RWPE1 (cell line): ENCODE results near the gene ANKRD36.
"Not testable (repeated sequence)": the region's sequence is repeated elsewhere in the genome, so short reads cannot be mapped to it uniquely, and the experiment has no call there.

ENCODE experiments used
- CTCF ChIA-PET: fragments of 350-600 bp; sonication (Branson Sonifier 250); formaldehyde crosslinking; extraction: SDS; loops from one replicate; lab custom pipeline; 2021; lab: Yijun Ruan, JAX
- POLR2A ChIA-PET: fragments of 400-600 bp; formaldehyde crosslinking; extraction: SDS; loops from one replicate; lab custom pipeline; 2020; ENCODE audit warnings: antibody characterized with exemption; ENCODE audit not compliant: low non-redundant PET; lab: Yijun Ruan, JAX
- DNase-seq: peaks from one replicate; pipeline ENCODE4 v3.0.0; 2012; ENCODE audit warnings: low spot score
- H3K27ac ChIP-seq: fragments of 450-650 bp; 2 replicates; pipeline ENCODE4 v1.5.1; 2017

The ANKRD36 gene

DNA sequence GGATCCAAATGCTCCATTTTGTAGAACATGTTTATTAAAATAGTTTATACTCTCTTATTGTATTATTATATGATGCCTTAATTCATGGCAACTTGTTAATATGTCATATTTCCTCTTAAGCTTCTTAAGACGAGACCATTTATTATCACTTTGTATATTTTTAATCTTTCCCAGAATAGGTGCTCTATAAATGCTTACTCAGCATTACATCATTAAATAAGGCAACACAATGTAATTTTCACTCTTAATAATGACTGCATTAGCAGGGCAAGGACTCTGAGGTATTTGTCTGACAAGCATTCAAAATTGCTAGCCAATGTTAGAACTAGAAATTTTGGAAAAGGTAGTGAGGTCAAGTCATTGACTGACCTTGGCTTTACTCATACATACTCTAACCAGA, 180.7 kb downstream of the ANKRD36 start:
- DNase-seq, CTCF ChIA-PET, H3K27ac ChIP-seq, POLR2A ChIA-PET: not testable (repeated sequence)
